AG09309 (cell line): ENCODE results near the gene SPATA12.
"Not testable (repeated sequence)": the region's sequence is repeated elsewhere in the genome, so short reads cannot be mapped to it uniquely, and the experiment has no call there.

ENCODE experiments used
- DNase-seq: peaks from one replicate; pipeline ENCODE4 v3.0.0-alpha.2; 2010; ENCODE audit warnings: low read depth
- H3K4me3 ChIP-seq: 2 replicates; pipeline ENCODE4 v1.5.1; 2011; ENCODE audit warnings: mild to moderate bottlenecking, low read depth, low read length, moderate library complexity; ENCODE audit not compliant: control insufficient read depth
- TF ChIP-seq, protein P1 (sequence below): IDR thresholded peaks from 2 replicates; pipeline ENCODE4 v1.5.1; 2011; ENCODE audit warnings: mild to moderate bottlenecking, low read depth, low read length, inconsistent platforms; ENCODE audit not compliant: insufficient read depth, control insufficient read depth; ENCODE audit errors: missing control alignments

SPATA12 gene

GRCh38 chr3:57078344-57078634 is 17.8 kb downstream of the SPATA12 start:
- DNase-seq = peak; percentile 5
- H3K4me3 ChIP-seq = peak overlapping the region; percentile 59
- TF ChIP-seq, protein P1, sequence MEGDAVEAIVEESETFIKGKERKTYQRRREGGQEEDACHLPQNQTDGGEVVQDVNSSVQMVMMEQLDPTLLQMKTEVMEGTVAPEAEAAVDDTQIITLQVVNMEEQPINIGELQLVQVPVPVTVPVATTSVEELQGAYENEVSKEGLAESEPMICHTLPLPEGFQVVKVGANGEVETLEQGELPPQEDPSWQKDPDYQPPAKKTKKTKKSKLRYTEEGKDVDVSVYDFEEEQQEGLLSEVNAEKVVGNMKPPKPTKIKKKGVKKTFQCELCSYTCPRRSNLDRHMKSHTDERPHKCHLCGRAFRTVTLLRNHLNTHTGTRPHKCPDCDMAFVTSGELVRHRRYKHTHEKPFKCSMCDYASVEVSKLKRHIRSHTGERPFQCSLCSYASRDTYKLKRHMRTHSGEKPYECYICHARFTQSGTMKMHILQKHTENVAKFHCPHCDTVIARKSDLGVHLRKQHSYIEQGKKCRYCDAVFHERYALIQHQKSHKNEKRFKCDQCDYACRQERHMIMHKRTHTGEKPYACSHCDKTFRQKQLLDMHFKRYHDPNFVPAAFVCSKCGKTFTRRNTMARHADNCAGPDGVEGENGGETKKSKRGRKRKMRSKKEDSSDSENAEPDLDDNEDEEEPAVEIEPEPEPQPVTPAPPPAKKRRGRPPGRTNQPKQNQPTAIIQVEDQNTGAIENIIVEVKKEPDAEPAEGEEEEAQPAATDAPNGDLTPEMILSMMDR = no peak

- peak overlapping the region; percentile 59 for H3K4me3 ChIP-seq
- TF ChIP-seq, protein P1 = no peak
- DNase-seq = no peak
These were observed 18.4 kb downstream of the SPATA12 start for GRCh38 chr3:57078635-57079473.

- DNase-seq = no peak
- TF ChIP-seq, protein P1 = no peak
- H3K4me3 ChIP-seq = peak overlapping the region; percentile 59
These were observed 19.0 kb downstream of the SPATA12 start for GRCh38 chr3:57079474-57079831.

- H3K4me3 ChIP-seq = no peak overlapping the region
- TF ChIP-seq, protein P1 = no peak
- DNase-seq = no peak
These were observed 19.7 kb downstream of the SPATA12 start for GRCh38 chr3:57080171-57080570.

GRCh38 chr3:57081173-57081572 is 20.7 kb downstream of the SPATA12 start:
- TF ChIP-seq, protein P1 = no peak
- DNase-seq = no peak
- no peak overlapping the region for H3K4me3 ChIP-seq

GRCh38 chr3:57082481-57082880 is 22.0 kb downstream of the SPATA12 start:
- TF ChIP-seq, protein P1 = no peak

GRCh38 chr3:57083266-57083995 is 23.0 kb downstream of the SPATA12 start:
- not testable (repeated sequence) for DNase-seq, H3K4me3 ChIP-seq

More at GRCh38 chr3:57082481-57082880, 22.0 kb downstream of the SPATA12 start:
- DNase-seq = no peak
- no peak overlapping the region for H3K4me3 ChIP-seq
